Natural killer cell treated with Interleukin-12 subunit alpha and Interleukin-12 subunit beta and Interleukin-15 and Interleukin-18, amount 100 ng/mL, for 72 hours (primary cell): ENCODE data around the gene RUFY3. TPM values are rescaled to one million over a fixed set of nuclear protein-coding genes. Genes with fewer than 3 reads are reported as not detected.
"Not testable (repeated sequence)": the region's sequence is repeated elsewhere in the genome, so short reads cannot be mapped to it uniquely, and the experiment has no call there.

Source experiments
- ATAC-seq, 2 donors: fragments of 150-1000 bp; cut with Tn5 transposase in 1 of 2; sonication (Bioruptor Pico), chemical (Tn5 transposase) in 1 of 2; 2 replicates each; pipeline ENCODE4 v1.10.0; 2021
- DNase-seq: peaks from one replicate; pipeline ENCODE4 v3.0.0; 2022; ENCODE audit warnings: low spot score
- H3K27ac Mint-ChIP-seq, 2 donors: 1 replicate in 1 of 2; 2 replicates in 1 of 2; pipeline ENCODE4 v1.8.0; 2022; ENCODE audit warnings: mixed read lengths in 2 of 2, mild to moderate bottlenecking in 1 of 2, moderate library complexity in 1 of 2
- H3K27me3 Mint-ChIP-seq, 2 donors: 1 replicate in 1 of 2; 2 replicates in 1 of 2; pipeline ENCODE4 v1.8.0; 2022; ENCODE audit warnings: mixed read lengths in 2 of 2
- H3K36me3 Mint-ChIP-seq: one replicate; pipeline ENCODE4 v1.8.0; 2022; ENCODE audit warnings: mixed read lengths
- H3K4me1 Mint-ChIP-seq, 2 donors: 1 replicate in 1 of 2; 2 replicates in 1 of 2; pipeline ENCODE4 v1.8.0; 2022; ENCODE audit warnings: low read depth in 2 of 2, mixed read lengths in 2 of 2, mild to moderate bottlenecking in 1 of 2
- H3K4me3 Mint-ChIP-seq: one replicate; pipeline ENCODE4 v1.8.0; 2022; ENCODE audit warnings: mixed read lengths
- H3K9me3 Mint-ChIP-seq: 2 replicates; pipeline ENCODE4 v1.8.0; 2022; ENCODE audit warnings: mixed read lengths
- total RNA-seq, 2 donors: library from RNA; stranded (reverse); gene quantifications; one replicate each; pipeline ENCODE4 v1.2.3, GENCODE V29; 2022

The RUFY3 gene
- total RNA-seq, 2 donors from 2014 or later: 17.7 to 26.3 TPM

DNA sequence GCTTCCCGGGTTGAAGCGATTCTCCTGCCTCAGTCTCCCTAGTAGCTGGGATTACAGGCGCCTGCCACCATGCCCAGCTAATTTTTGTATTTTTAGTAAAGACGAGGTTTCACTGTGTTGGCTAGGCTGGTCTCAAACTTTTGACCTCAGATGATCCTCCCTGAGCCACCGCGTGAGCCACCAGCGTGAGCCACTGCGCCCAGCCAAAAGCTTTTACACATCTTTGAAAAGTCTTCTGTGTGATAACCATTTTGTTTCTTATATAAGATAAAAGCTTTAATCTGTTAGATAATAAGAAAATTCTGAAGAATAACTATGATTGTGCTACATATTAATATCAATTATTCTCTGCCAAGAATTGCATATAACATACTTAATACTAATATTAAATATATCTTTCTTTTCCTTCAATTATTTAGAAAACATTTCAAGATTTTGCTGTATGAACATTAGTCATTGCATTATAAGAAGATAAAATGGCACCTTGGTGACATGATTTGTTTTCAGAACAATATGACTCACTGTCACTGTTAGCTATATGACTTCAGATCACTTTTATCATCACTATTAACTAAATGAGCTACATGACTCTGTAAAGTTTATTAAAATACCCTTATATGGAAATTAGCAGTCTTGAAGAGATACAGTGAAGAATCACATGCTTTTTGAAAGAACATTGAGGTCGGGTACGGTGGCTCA, 33.4 kb downstream of the RUFY3 start:
- H3K4me1 Mint-ChIP-seq: peaks cover 15 to 24% of the 10 kb centered on the region in 2 donors
- DNase-seq: no peak
- H3K27ac Mint-ChIP-seq: no peak overlapping the region
- peaks cover 7% of the 10 kb centered on the region for H3K9me3 Mint-ChIP-seq
- no peak overlapping the region for H3K4me3 Mint-ChIP-seq
- H3K27me3 Mint-ChIP-seq: no peaks in the 10 kb centered on the region
- no peaks in the 10 kb centered on the region for H3K36me3 Mint-ChIP-seq
- no peak for ATAC-seq

DNA sequence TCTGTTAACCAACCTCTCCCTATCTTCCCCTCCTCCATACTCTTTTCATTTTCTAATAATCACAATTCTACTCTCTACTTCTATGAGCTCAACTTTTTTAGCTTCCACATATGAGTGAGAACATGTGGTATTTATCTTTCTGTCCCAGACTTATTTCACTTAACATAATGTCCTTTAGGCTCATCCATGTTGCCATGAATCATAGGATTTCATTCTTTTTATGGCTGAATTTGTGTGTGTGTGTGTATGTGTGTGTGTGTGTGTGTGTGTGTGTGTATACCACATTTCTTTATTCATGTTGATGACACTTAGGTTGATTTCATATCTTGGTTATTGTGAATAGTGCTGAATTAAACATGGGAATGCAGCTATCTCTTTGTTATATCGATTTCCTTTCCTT, 37.4 kb downstream of the RUFY3 start:
- H3K27ac Mint-ChIP-seq: no peak overlapping the region
- no peaks in the 10 kb centered on the region for H3K36me3 Mint-ChIP-seq
- H3K4me3 Mint-ChIP-seq: peak overlapping the region; percentile 31
- DNase-seq (no peak), ATAC-seq (no peak)
- peaks cover 13 to 18% of the 10 kb centered on the region in 2 donors for H3K4me1 Mint-ChIP-seq
- H3K9me3 Mint-ChIP-seq: peaks cover 7% of the 10 kb centered on the region
- no peaks in the 10 kb centered on the region for H3K27me3 Mint-ChIP-seq

DNA sequence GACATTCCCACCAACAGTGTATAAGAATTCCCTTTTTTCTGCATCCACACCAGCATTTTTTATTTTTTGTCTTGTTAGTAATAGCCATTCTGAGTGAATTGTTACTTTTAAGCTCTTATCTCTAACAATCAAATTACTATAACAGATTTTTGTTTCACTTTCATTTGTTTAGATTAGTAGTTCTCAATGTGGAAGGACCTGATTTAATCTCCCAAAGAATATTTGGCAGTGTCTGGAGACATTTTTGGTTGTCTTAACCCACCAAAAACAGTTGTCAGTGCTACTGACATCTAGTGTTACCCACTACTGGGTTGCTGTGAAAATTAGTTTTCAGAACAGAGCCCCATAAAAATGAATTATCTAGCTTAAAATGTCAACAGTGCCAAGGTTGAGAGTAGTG, 37.9 kb downstream of the RUFY3 start:
- H3K4me3 Mint-ChIP-seq: peak overlapping the region; percentile 31
- no peaks in the 10 kb centered on the region for H3K36me3 Mint-ChIP-seq
- H3K4me1 Mint-ChIP-seq: peaks cover 13 to 18% of the 10 kb centered on the region in 2 donors
- no peaks in the 10 kb centered on the region for H3K27me3 Mint-ChIP-seq
- no peak for ATAC-seq
- H3K9me3 Mint-ChIP-seq: peaks cover 7% of the 10 kb centered on the region
- no peak overlapping the region for H3K27ac Mint-ChIP-seq
- DNase-seq: no peak

DNA sequence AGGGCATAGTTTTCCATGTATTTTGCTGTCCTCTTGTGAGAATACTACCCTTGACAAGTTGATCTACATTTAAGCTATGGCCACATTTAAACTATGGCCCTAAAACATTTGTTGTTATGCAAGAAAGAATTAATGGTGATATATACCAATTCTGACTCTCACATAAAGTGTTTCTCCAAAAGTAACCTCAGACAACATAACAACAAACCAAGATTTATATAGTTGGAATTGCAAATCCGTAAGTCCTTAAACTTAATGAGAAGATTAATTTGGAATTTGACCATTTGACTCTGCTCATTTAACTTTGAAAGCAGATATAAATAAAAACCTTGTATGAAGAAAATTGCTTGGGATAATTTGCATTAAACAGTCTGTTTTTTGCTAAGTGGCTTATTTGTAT, 38.9 kb downstream of the RUFY3 start:
- Mint-ChIP-seq H3K36me3 (no peaks in the 10 kb centered on the region), H3K4me1 (peaks cover 13 to 18% of the 10 kb centered on the region in 2 donors), H3K27ac (no peak overlapping the region), H3K4me3 (no peak overlapping the region), H3K27me3 (no peaks in the 10 kb centered on the region), H3K9me3 (peaks cover 7% of the 10 kb centered on the region)
- DNase-seq (no peak), ATAC-seq (no peak)

DNA sequence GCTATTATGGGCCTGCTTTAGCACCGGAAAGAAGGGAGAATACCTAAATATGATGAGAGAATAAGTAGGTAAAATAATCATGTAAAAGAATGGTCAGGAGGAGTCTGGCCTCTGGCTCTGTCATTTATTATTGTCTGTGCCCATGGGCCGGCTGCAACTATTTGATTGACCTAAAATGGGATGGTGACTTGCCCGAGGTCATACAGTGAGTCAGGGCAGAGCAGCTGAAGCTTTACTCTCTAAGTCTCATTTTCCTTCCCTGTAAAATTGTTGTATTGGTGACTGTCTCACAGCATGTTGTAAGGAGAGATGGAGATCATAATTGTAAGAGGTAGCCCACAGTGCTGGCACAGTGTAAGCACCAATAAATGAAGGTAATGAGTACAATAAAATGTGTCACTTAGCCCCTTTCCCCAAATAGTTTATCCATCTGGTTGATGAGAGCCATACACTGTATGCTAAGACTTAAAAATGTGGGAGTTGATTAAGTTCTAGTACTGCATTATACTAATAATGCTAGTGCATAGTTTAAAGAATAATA, 39.6 kb downstream of the RUFY3 start:
- no peak for ATAC-seq
- H3K4me1 Mint-ChIP-seq: peaks cover 13 to 14% of the 10 kb centered on the region in 2 donors
- no peak overlapping the region for H3K27ac Mint-ChIP-seq
- H3K27me3 Mint-ChIP-seq: no peaks in the 10 kb centered on the region
- H3K36me3 Mint-ChIP-seq: no peaks in the 10 kb centered on the region
- DNase-seq: no peak
- H3K4me3 Mint-ChIP-seq: no peak overlapping the region
- H3K9me3 Mint-ChIP-seq: peaks cover 2% of the 10 kb centered on the region

DNA sequence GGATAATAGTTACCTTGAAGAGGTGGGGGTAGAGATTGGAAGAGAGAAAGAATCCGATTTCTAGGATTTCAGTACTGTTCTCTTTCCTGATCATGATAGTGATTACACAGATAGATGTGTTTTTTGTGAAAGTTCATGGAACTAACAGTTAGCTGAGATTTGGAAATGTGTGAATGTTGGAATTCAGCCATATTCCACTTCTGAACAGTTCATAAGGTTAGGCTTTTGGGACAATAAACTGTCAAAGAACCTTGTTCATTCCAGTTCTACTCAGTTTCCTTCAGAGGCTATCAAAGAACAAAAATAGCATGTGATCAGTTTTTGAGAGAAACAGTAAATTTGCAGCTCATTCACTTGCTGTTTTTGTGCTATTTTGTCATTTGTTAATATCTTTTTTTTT, 43.6 kb downstream of the RUFY3 start:
- Mint-ChIP-seq H3K36me3 (peaks cover 4% of the 10 kb centered on the region), H3K4me3 (no peak overlapping the region), H3K9me3 (no peaks in the 10 kb centered on the region), H3K4me1 (peaks cover 0 to 2% of the 10 kb centered on the region in 2 donors), H3K27me3 (no peaks in the 10 kb centered on the region), H3K27ac (no peak overlapping the region)
- ATAC-seq (no peak), DNase-seq (no peak)

DNA sequence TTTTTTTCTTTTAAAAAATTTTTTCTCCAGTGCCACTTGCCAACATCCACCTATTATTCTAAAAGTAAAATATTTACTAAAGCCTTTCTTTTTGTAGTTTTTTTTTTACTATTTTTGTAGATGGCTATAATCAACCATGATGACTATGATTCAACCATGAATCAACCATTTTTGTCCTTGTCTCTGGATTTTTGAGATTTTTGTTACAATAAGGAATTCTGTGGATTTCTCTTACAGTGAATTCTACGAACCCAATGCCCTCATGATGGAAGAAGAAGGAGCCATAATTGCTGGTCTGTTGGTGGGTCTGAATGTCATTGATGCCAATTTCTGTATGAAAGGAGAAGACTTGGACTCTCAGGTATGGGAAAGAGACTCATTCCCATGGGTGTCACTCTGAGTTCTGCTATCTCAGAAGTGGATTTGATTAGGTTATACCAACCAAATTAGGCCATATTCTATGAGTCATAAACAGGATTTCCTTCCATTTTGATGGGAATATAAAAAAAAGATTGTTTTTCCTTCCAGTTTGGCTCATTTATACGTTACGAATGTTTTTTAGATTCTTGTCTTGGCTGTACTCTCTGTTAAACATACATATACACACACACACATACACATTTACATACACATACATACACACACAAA, 46.7 kb downstream of the RUFY3 start:
- Mint-ChIP-seq H3K4me3 (no peak overlapping the region), H3K27me3 (no peaks in the 10 kb centered on the region), H3K36me3 (peaks cover 4% of the 10 kb centered on the region), H3K4me1 (no peaks in the 10 kb centered on the region), H3K9me3 (no peaks in the 10 kb centered on the region), H3K27ac (no peak overlapping the region)
- ATAC-seq (no peak), DNase-seq (no peak)

DNA sequence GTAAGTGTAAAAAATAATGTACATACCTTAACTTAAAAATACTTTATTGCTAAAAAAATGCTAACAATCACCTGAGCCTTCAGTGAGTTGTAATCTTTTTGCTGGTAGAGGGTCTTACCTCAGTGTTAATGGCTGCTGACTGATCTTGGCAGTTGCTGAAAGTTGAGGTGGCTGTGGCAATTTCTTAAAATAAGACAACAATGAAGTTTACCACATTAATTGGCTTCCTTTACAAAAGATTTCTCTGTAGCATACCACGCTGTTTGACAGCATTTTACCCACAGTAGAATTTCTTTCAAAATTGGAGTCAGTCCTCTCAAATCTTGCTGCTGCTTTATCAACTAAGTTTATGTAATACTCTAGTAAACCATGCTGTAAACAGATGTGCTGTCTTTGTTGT, 47.6 kb downstream of the RUFY3 start:
- H3K9me3 Mint-ChIP-seq, H3K36me3 Mint-ChIP-seq, DNase-seq: not testable (repeated sequence)

DNA sequence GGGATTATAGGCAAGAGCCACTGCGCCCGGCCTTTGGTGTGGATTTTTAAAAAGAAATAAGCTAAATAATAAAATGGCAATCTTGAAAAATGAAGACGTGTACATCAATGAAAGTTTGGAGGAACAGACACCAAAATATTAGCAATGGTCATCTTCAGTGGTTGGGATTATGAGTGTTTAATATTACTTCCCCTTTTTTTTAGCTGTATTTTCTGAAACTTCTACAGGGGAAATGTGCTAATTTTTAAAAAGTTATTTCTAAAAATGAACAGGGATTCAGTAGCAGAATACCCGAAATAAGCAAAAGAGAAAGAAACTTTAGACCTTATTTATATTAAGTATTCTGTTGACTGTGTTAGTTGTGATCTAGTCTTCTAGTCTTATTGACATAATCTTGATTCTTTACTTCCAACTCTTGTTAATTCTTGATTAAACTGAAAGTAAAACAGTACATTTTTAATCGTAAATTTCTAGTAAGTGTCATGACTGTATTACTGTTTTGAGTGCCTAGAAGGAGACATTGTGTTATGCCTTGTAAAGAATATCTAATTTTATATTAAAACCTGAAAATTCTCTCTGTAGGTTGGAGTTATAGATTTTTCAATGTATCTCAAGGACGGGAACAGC, 51.3 kb downstream of the RUFY3 start:
- DNase-seq (no peak), ATAC-seq (no peak)
- no peaks in the 10 kb centered on the region for H3K9me3 Mint-ChIP-seq
- no peak overlapping the region for H3K27ac Mint-ChIP-seq
- no peaks in the 10 kb centered on the region for H3K4me1 Mint-ChIP-seq
- peaks cover 4% of the 10 kb centered on the region for H3K36me3 Mint-ChIP-seq
- H3K4me3 Mint-ChIP-seq: no peak overlapping the region
- no peaks in the 10 kb centered on the region for H3K27me3 Mint-ChIP-seq

More for the DNA sequence above, 47.6 kb downstream of the RUFY3 start:
- ATAC-seq, H3K4me1 Mint-ChIP-seq, H3K27ac Mint-ChIP-seq, H3K27me3 Mint-ChIP-seq, H3K4me3 Mint-ChIP-seq: not testable (repeated sequence)

DNA sequence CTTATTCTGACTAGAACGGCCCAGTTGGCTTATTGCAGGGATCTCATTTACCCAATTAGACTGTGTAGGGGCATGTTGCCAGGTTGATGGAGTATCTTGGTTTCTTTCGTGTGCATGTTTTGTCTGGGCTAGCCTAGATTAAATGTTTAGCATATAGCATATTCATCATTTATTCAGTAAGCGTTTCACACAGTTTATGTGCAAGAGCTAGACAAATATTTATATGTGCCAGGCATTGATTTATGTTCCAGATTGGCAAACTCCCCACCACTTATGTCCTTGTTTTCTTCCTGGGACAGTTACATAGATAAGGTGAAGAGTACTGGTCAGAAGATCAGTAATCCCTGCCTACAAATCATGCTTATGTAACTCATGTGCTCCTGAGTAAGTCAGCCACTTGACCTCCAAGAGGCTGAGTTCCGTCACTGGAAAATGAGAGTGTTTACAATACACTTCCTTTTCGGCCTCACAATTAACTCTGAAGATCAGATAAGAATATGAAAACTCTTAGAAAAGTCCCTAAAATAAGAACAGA, 57.2 kb downstream of the RUFY3 start:
- ATAC-seq: no peak
- Mint-ChIP-seq H3K36me3 (no peaks in the 10 kb centered on the region), H3K4me1 (no peaks in the 10 kb centered on the region), H3K27ac (no peak overlapping the region), H3K27me3 (no peaks in the 10 kb centered on the region), H3K4me3 (no peak overlapping the region), H3K9me3 (no peaks in the 10 kb centered on the region)
- DNase-seq: no peak

DNA sequence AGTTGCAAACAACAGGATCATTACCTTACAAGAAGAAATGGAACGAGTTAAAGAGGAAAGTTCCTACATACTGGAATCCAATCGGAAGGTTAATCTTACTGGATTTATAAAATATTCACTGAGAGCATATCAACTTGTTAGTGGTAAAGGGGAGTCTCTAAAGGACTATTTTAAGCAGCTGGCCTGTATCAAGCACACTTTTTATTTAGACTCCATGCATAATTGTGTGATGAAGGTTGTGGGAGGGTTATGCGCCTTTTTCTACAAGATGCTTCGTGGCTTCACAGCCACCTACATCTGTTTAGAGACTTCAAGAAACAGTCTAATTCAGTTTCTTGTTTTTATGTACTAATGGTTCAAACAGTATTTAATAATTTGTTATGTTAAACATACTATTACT, 61.3 kb downstream of the RUFY3 start:
- no peak for DNase-seq
- ATAC-seq: no peak
- Mint-ChIP-seq H3K4me1 (no peaks in the 10 kb centered on the region), H3K4me3 (no peak overlapping the region), H3K9me3 (no peaks in the 10 kb centered on the region), H3K27ac (no peak overlapping the region), H3K36me3 (no peaks in the 10 kb centered on the region), H3K27me3 (no peaks in the 10 kb centered on the region)

DNA sequence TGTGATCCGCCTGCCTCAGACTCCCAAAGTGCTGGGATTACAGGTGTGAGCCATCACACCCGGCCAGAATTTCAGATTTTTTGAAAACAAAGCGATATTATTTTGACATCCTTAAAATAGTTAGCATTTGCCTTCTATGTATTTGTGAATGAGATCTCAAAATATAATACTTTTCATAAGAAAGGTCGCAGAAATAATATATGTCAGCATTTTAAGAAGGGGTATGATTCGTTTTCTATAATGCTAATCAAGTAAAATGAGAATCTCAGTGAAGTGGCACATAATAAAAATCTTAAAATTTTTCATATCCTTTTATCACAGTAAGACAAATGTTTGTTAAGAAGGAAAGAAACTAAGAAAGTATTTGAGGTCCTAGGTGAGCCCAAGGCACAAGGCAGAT, 65.7 kb downstream of the RUFY3 start:
- H3K27ac Mint-ChIP-seq: no peak overlapping the region
- no peaks in the 10 kb centered on the region for H3K9me3 Mint-ChIP-seq
- H3K4me3 Mint-ChIP-seq: no peak overlapping the region
- no peaks in the 10 kb centered on the region for H3K36me3 Mint-ChIP-seq
- ATAC-seq: no peak
- H3K4me1 Mint-ChIP-seq: no peaks in the 10 kb centered on the region
- no peak for DNase-seq
- H3K27me3 Mint-ChIP-seq: no peaks in the 10 kb centered on the region

DNA sequence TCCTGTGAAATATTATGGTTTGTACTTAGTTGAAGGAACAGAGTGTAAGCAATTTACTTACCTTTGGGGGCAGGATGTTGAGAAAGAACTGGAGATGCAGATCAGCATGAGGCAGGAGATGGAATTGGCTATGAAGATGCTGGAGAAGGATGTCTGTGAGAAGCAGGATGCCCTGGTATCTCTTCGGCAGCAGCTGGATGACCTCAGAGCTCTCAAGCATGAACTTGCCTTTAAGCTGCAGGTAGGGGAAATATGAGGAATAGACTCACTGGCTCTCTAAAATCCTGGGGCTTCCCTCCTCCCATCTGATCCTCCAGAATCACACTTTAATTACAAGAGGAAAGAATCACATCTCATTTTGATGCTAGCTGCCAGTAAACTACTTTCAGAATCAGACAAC, 67.0 kb downstream of the RUFY3 start:
- H3K9me3 Mint-ChIP-seq: no peaks in the 10 kb centered on the region
- ATAC-seq (no peak), DNase-seq (no peak)
- no peaks in the 10 kb centered on the region for H3K27me3 Mint-ChIP-seq
- H3K36me3 Mint-ChIP-seq: peaks cover 4% of the 10 kb centered on the region
- H3K4me1 Mint-ChIP-seq: no peaks in the 10 kb centered on the region
- H3K27ac Mint-ChIP-seq: no peak overlapping the region
- no peak overlapping the region for H3K4me3 Mint-ChIP-seq

DNA sequence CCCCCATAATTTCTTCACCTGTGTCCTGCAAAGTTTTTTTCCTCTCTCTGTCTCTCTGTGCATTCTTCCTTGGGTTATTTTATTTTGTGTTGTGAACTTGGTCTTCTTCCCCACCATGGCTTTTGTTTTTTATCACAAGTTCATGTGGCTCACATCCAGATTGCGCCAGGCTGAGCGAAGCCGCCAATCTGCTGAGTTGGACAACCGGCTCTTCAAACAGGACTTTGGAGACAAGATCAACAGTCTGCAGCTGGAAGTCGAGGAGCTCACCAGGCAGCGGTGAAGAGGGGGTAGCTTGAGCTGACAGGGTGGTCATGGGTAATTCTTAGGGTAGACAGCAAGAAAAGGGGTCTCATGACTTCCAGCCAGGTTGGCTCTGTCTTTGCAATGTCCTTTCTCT, 71.9 kb downstream of the RUFY3 start:
- peaks cover 5% of the 10 kb centered on the region for H3K36me3 Mint-ChIP-seq
- no peaks in the 10 kb centered on the region for H3K27me3 Mint-ChIP-seq
- H3K9me3 Mint-ChIP-seq: no peaks in the 10 kb centered on the region
- no peak for DNase-seq
- no peak for ATAC-seq
- no peak overlapping the region for H3K4me3 Mint-ChIP-seq
- H3K4me1 Mint-ChIP-seq: no peaks in the 10 kb centered on the region
- H3K27ac Mint-ChIP-seq: no peak overlapping the region
